Myocyte (in vitro differentiated cells): ENCODE measurements around the gene NBDY. TPM values are rescaled to one million over a fixed set of nuclear protein-coding genes. Genes with fewer than 3 reads are reported as not detected.
A peak's percentile ranks its signal among the peaks of the same experiment; 100 is the strongest.
"Not testable (repeated sequence)": the region's sequence is repeated elsewhere in the genome, so short reads cannot be mapped to it uniquely, and the experiment has no call there.

Source experiments
- DNase-seq: peaks from one replicate; pipeline ENCODE4 v3.0.0-alpha.2; 2012; ENCODE audit warnings: low read depth
- polyA plus RNA-seq: library from polyadenylated mRNA; unstranded; fragments of >200 nt; gene quantifications from one replicate; pipeline ENCODE4 v1.2.1, GENCODE V29; 2012; ENCODE audit warnings: missing spikeins
- total RNA-seq: library from RNA; depleted of rRNA; stranded (reverse); fragments of >200 nt; gene quantifications from 2 replicates; pipeline ENCODE4 v1.2.3, GENCODE V29; 2014

NBDY gene
- total RNA-seq: 13.9 and 15.6 TPM in 2 replicates
- 75.9 TPM for polyA plus RNA-seq

GRCh38 chrX:56729152-56729850, at the start of gene NBDY:
Gene NBDY (plus strand): TSS chrX:56729243. CDS start chrX:56729354, 111 bp downstream.
- peak; percentile 56 for DNase-seq

DNA sequence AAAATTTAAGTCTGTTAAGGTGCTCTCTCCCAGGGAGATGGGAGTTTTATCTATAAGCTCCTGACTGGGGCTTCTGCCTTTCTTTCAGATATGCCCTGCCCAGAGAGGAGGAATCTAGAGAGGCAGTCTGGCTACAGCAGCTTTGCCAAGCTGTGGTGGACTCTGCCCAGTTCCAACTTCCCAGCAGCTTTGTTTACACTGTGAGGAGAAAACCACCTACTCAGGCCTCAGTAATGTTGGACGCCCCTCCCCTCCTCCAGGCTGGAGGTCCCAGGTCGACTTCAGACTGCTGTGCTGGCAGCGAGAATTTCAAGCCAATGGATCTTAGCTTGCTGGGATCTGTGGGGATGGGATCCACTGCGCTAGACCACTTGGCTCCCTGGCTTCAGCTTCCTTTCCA, 24.5 kb upstream of the NBDY start:
- not testable (repeated sequence) for DNase-seq

- peak; percentile 53 for DNase-seq
These were observed 2.4 kb upstream of the NBDY start for GRCh38 chrX:56726605-56727004.

DNA sequence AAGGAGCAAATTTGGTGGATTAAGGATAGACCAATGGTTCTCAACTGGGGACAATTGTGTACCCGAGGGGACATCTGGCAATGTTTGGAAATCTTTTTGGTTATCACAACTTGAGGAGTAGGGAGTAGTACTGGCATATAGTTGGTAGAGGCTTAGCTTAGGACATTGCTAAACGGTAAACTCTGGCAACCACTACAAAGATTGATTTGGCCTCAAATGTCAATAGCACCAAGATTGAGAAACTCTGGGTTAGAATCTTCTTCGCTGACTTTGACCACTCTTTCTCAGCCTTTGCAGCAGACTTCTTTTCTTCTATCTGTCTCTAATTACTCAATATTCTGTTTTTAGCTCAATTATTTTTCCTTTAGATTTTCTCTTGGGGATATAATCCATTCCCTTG, 1.5 kb upstream of the NBDY start:
- DNase-seq: no peak

DNA sequence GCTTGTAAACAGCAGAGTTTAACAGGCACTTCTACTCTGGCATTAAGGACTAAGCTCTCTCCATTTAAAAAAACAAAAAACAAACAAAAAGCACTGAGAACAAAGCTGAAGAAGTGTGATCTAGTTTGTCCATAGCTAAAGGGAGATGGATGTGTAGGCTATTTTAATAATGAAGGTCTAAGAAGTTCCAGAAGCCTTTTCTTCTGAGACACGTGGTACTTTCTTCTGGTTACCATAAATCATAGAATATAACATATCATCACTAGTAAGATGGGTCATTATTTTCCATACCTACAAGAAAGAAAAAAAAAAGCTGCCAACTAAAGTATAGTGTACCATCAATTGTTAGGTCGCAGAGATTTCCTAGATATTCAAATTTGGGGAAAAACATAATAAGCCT, 722 bp upstream of the NBDY start:
- DNase-seq: peak; percentile 22

DNA sequence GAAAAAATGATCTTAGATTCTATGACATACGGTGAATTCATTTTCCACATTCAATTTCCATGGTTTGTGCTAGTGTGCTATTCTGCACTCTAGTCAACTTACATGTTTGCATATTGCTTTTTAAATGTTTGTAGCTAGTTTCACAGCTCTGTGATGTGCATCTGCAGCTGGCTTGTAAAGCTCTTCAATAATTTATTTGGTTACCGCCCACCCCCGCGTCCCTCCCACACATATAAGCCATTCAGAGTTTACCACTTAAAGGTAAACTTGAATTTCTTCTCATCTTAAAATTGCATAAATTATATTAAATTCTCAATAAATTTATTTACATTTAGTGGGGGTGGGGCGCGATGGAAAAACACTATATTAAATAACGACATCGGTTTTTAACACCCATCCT, 291 bp upstream of the NBDY start:
- DNase-seq: no peak

DNA sequence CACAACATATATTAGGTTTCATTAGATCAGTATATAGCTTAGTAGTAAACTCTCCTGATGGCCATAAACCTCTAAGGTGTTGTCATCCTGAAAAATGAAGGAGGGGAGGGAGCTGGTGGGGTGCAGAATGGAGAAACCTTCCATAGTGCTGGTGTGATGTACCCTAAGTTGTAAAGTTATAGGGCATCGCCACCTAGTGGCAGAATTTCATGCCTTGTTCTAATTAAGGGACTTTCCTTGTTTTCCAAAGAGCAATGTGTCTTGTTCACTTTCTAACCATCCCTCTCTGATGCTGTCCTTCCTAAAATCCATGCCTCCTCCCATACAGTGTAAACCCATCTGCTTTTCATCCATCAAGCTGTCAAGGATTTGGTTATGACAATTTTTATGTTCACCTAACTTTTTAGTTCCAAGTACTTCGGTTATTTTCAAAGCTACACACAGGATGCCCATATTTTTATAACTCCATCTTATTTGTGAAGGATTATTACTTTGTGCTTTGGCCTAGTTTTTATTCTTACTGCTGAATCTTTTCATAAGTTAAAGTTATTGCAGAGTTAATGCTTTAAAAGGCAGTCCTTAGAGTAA, 4.5 kb downstream of the NBDY start:
- peak; percentile 62 for DNase-seq

DNA sequence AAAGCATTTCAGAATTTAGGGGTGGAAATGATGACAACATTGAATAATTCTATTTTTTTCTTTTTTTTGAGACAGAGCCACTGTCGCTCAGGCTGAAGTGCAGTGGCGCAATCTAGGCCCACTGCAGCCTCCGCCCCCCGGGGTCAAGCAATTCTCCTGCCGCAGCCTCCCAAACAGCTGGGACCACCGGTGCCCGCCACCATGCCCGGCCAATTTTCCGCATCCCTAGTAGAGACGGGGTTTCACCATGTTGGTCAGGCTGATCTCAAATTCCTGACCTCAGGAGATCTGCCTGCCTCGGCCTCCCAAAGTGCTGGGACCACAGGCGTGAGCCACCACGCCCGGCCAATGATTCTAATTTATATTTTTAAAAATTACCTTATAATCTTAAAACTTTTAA, 7.2 kb downstream of the NBDY start:
- DNase-seq: no peak

DNA sequence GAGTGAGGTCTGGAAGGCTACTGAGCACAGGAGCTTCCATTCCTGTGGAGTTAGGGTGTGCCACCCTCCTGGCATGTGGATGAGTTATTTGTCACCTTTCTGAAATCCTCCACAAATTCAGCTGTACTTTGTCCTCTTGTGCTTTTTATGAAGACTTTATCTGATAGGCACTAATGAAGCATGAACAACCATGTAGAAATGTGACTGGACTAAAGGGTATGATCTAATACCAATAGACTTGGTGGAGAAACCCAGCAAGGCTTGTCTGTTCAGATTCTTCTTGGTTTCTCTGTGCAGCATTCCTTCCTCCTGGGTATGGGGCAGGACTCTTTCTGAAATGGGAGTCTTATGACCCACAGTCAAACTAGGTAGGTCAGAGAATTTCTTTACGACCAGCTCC, 9.6 kb downstream of the NBDY start:
- no peak for DNase-seq

DNA sequence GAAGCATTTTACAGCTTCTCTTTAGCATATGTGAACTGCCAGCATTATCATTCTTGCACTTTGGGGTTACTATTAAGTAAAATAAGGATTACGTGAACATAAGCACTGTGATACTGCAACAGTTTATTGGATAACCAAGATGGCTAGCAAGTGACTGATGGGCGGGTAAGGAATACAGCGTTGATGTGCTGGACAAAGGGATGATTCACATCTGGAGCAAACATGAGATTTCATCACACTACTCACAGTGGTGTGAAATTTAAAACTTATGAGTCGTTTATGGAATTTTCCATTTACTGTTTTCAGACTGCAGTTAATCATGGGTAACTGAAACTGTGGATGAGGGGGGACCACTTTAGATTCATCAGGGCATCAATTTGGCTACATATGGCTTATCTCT, 16.0 kb downstream of the NBDY start:
- peak; percentile 41 for DNase-seq

GRCh38 chrX:56746996-56747395, 18.0 kb downstream of the NBDY start:
- no peak for DNase-seq

GRCh38 chrX:56751071-56751470, 22.0 kb downstream of the NBDY start:
- no peak for DNase-seq

GRCh38 chrX:56757327-56757726, 28.3 kb downstream of the NBDY start:
- no peak for DNase-seq

DNA sequence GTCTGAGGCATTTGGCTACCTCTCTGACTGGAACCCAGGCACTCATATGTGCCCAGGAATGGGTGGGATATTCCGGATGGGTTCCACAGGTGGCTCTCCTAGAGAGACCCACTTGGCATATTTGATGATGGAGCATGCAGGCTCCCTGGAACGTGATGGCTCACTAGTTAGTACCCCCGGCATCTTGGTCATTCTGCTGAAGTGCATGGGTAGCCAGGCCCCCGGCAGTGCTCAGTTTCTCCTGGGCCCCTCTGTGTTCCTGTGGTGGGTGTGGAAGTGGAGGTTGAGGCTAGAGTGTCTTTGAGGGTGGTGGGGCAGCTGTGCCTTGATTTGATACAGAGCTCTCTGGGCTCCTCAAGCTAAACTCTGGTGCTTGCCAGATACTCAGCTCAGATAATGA, 29.4 kb downstream of the NBDY start:
- no peak for DNase-seq

DNA sequence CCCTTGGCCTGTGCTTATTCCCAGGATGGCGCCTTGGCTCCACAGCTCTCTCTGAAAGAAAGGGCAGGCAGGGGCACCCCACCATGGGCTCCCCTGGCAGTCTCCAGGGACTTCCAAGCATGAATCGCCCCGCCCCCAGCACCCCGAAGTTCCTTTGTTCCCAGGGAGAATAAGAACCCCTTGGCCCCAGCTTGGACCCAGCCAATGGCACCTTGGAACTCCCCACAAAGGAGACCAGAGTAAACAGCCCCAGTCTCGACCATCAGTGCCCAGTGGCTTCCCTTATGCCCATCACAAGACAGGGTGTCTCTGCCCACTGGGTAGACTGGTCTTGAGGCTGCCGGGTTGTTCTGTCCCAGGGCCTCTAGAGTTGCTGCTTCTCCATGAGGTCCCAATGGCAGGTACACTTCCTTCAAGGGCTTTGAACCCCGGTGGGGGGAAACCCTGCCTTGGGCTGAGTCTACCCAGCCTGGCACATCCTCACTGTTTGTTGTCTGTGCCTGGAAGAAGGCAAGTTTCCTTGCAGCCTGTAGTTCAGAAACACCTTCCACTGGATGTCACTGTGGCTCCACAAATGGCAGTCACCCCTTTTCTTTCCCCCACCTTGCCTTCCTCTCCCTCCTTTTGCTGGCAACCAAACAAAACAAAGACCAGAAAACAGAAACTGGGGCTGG, 30.8 kb downstream of the NBDY start:
- no peak for DNase-seq

GRCh38 chrX:56760410-56761124, 31.5 kb downstream of the NBDY start:
- DNase-seq: not testable (repeated sequence)

DNA sequence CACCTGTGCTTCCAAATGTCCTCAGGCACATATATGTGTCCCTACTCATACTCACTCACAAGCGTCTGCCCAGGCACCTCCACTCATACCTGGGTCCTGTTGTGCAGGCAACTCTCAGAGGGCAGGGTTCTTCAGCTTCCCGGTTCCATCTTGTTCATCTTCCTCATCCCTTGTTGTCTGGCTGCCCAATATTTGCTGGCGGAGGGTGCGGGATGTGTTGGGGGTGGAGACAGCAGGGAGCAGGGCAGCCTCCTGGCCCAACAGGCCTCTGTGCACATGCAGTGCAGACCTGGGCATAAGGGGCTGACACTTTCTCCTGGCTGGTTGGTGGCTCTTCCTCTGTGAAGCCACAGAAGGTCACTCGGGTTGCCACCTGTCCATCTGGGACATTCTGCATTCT, 32.1 kb downstream of the NBDY start:
- peak; percentile 16 for DNase-seq

GRCh38 chrX:56762220-56762619, 33.2 kb downstream of the NBDY start:
- no peak for DNase-seq

GRCh38 chrX:56762707-56763555, 33.9 kb downstream of the NBDY start:
- DNase-seq: peak; percentile 63

- DNase-seq: no peak
These were observed 34.6 kb downstream of the NBDY start for GRCh38 chrX:56763556-56764152.
